HG03064 (cell line): ENCODE measurements around the gene SPECC1.

Experiments used
- ATAC-seq: cut with Tn5 transposase; IDR thresholded peaks from one replicate; pipeline ENCODE4 v1.9.1; 2021; ENCODE audit warnings: low read depth; ENCODE audit not compliant: unreplicated experiment

The SPECC1 gene

DNA sequence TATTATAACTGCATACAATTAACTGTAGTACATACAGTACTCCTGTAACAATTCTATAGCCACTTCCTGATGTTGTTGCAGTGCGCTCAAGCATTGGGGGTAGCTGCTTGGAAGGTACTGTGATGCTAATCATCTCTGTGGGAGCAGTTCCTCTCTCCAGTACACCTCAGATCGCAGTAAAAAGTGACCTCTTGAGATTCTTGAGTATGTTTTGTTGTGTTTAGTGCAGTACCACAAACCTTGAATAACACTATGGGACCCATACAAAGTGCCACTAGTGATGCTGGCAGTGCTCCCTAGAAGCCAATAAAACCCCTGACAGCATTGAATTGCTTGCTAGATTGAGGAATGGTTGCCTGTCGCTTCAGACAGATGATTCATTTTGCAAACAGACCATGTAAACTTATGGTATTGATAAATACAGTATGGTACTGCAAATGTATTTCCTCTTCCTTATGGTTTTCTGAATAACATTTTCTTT is 193.0 kb downstream of the SPECC1 start:
- no peak for ATAC-seq

DNA sequence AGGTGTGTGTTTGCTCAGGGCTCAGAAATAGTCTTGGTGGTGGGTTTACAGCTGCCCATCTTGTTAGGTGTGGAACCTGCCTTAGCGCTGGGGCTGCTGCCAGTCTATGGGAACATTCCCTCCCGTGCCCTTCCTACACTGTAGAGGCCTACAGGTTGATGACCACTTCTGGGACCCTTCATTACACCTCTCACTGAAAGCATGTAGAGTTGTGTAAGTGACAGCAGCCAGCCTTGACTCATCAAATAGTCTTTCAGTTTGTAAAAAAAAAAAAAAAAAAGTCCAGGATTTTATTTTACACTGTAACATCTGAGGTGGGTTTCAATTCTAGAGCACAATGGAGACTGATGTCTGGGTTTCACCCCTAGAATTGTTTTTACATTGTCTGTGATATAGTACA is 193.9 kb downstream of the SPECC1 start:
- ATAC-seq = no peak

DNA sequence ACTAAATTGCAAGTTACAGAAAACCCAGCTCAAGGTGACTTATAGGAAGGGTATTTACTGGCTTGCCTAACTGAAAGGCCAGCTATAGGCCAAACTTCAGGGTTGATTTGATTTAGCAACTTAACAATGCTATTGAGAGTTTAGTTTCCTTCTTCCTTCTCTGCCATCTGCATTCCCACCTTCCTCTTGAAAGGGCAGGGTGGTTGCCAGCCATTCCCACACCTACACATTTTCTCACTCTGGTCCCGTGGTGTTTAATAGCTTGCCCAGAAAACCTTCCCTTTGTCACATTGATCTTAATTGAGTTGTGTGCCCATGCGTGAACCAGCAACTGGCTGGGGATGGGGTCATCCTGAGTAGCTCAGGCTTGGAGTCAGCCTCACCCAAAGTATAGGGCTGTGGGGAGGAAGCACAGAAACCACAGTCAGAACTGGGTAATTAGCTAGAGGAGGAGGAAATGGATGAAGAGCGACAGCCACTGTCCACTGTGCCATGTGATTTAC is 194.7 kb downstream of the SPECC1 start:
- ATAC-seq = no peak

- no peak for ATAC-seq
Measured at GRCh38 chr17:20205609-20206008, 196.4 kb downstream of the SPECC1 start.

DNA sequence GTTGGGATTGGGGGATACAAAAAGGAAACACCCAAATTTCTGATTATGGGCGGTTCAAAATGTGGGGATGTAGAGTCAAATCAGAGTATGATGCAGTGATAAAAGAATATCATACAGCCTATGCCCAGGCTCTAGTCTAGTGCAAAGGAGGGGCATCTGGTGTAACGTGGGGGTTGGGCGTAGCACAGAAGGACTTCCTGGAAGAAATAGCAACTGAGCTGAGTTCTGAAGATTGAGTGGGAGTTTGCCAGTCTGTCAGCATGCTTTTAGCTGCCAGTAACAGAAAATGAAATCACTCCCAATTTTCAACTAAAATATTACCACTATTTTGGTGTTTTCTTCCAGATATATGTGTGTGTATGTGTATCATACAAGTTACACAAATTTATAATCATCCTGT is 196.9 kb downstream of the SPECC1 start:
- ATAC-seq = no peak

DNA sequence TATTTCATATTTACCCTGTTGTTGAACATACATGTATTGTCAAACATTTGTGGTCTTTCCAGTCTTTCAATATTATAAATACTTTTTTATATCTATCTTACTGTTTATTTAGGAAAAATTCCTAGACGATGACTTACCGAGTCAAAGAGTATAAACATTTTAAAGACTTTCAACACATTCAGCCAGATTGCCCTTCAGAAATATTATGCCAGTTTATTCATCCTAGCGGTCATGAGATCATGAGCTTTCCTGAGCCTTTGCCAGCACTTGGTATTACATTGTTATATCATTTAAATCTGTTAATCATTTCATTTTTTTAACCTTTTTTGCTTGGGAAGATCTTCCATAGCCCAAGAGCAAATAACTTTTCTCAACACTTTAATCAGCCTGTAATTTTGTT is 197.4 kb downstream of the SPECC1 start:
- ATAC-seq = no peak

DNA sequence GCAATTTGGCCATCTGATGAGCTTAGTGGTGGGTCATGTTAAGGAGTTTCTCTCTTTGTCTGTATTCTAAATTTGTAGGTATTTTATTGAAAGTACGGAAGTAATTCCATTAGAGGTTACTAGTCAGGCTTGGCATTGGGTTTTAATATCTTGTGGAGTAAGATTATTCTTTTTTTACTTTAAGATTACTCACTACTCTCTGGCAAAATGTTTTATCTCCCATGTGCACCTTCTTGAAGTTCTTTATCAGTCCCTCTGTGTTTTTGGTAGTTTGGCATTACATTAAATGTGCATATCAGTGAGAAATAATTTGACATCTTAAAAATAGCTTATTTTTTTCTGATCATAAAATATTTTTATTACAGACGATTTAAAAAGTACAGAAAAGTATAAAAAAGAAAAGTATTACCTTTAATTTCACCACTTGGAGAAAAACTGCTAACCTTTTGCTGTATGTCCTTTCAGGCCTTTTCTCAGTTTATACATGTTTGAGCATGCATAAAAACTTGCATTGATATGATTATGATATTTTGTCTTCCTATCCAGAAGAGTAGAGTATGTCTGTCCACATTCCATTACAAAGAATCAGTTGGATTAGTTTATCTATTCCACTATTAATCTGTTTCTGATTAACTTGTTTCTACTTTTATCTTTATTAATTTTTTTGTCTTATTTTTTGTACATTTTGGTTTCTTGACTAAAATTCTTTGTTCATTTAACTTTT is 198.3 kb downstream of the SPECC1 start:
- ATAC-seq = no peak

DNA sequence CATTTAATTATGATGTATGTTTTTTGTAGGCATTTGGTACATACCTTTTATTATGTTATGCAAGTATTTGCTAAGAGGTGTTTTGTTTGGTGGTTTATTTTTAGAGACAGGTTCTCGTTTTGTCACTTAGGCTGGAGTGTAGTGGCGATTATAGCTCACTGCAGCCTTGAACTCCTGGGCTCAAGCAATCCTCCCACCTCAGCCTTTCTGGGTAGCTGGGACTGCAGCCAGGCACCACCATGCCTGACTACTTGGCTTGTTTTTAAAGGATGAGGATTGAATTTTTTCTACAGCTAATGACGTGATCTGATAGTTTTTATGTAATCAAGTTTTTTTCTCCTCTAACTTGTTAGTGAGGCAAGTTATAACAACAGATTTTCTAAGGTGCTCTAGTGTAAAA is 199.6 kb downstream of the SPECC1 start:
- no peak for ATAC-seq

DNA sequence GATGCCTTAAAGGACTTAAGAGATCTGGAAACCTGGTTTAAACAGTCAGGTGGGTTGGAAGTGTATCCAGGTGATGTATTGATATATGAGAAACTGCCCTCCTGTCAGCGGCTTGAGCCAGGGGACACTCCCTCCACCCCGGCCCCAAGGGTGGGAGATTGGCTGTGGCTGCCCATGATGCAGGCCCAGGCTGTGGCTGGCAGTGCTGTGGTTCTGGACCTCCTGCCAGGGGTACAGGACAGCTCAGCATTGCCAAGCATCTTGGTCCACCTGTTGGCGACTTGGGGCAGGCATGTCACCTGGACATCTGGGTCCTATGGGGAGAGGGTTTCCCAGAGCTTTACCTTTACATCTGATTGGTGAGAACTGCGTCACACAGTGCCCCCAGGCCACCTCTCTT is 201.0 kb downstream of the SPECC1 start:
- ATAC-seq = no peak

DNA sequence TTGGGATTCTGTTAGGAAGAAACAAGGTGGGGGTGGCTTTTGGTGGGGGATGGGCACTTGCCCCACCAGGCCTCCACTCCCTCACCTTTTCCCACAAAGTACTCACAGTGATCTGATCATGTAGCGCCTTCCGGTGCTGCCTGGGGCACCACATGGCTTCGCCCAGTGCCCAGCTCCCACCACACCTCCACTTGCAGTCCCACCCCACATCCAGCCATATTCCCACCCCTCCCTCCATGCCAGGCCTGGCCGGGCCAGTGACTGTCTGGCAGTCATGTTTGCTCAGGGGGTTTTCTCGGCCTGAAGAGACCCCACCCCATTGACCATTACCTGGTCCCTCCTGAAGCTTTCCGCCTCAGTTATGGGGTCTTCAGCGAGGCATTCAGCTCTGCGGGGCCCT is 201.5 kb downstream of the SPECC1 start:
- ATAC-seq = no peak

GRCh38 chr17:20211246-20211645 is 202.1 kb downstream of the SPECC1 start:
- no peak for ATAC-seq

- ATAC-seq = no peak
Measured at GRCh38 chr17:20213449-20213848, 204.3 kb downstream of the SPECC1 start.

DNA sequence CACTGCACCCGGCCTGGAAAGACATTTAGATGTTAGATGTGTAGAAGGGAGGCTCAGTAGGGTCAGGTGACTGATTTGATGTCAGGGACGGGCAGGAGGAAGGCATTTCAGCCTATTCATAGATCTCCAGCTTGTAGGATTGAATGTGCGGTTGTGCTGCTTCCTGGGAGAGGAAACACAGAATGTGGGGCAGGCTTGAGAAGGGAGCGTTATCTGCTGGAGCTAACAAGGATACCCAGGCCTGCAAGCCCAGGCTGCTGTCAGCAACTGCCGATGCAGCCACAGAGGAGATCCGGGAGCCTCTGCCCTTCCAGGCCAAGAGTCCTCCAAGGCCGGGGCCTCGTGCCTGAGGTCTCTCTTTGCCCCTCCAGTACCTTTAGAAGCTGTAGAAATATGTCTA is 205.6 kb downstream of the SPECC1 start:
- no peak for ATAC-seq

DNA sequence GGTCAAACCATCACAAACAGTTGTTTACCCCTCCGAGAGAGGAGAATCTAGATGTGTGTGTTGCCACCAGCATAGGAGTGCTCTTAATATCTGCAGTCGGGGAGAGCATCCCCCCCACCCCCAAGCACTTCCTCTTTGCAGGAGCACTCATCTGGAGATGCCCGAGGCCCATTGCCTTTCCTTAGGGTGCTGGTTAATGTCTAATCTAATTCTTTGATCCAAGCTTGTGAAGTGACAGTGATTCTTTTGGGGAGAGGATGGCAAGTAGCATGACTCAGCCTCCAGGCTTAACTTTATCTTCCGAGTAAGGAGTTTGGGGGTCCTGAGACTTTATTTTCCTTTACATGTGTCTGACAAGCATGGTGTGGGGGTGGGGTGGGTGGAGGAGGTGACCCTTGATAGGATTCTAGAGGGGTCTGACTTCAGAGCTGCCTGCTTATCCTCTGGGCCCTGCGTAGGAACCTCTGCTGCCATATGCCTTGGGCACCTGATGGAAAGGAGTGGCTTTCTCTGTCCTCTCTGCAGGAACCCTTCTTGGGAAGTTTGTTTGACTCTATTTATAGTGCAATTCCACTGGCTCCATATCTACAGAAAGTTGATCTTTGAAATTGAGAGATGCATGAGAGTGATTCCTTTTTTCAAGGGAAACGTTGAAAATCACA is 207.1 kb downstream of the SPECC1 start:
- ATAC-seq = no peak

GRCh38 chr17:20216853-20217252 is 207.7 kb downstream of the SPECC1 start:
- no peak for ATAC-seq

DNA sequence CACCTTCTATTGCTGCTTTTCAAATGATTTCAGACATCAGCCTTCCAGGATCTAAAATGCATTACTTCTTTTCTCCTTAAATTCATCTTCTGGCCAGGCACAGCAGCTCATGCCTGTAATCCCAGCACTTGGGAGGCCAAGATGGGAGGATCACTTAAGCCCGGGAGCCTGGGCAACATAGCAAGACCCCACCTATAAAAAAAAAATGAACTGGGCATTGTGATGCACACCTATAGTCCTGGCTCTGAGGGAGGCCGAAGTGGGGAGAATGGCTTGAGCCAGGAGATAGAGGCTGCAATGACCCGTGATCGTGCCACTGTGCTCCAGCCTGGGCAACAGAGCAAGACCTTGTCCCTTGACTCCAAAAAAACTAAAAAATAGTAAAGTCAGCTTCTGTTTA is 208.5 kb downstream of the SPECC1 start:
- no peak for ATAC-seq

- no peak for ATAC-seq
Measured at GRCh38 chr17:20218272-20218671, 209.1 kb downstream of the SPECC1 start.

GRCh38 chr17:20223808-20224328 is 214.7 kb downstream of the SPECC1 start:
- no peak for ATAC-seq

DNA sequence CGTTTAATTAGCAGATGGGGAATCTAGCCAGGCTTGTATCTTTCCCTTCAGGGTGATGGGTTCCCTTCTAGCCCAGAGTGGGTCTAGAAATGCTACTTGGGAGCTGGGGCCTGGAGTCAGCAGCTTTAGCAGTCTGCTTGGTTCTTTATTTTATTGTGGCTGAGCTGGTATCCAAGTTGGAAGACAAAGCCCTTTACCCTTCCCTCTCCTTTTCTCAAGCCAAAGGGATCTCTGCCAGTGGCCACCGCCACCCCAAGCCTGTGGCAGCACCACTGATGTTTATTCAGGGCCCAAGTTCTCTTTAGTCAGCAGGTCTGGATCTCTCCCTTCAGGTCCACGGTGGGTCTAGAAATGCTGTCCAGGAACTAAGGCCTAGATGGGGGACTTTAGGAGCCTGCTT is 215.2 kb downstream of the SPECC1 start:
- ATAC-seq = no peak

GRCh38 chr17:20225162-20226115 is 216.3 kb downstream of the SPECC1 start:
- ATAC-seq = no peak
